SJSA1 (cell line): Measurements from ENCODE around the gene UBC. TPM values are rescaled to one million over a fixed set of nuclear protein-coding genes. Genes with fewer than 3 reads are reported as not detected.

Experiments used
- DNase-seq, 2 experiments: peaks; one replicate each; pipeline ENCODE4 v3.0.0-alpha.2; 2015 to 2020; ENCODE audit warnings: low spot score in 2 of 2, low read depth in 1 of 2
- H3K27ac ChIP-seq: fragments of 250-450 bp; sonication (Bioruptor Pico); 2 replicates; pipeline ENCODE4 v1.5.1; 2020; ENCODE audit warnings: mild to moderate bottlenecking, moderate library complexity
- H3K27me3 ChIP-seq: fragments of 250-450 bp; sonication (Bioruptor Pico); replicated peaks from 2 replicates; pipeline ENCODE4 v1.5.1; 2020; ENCODE audit warnings: mild to moderate bottlenecking, moderate library complexity
- H3K36me3 ChIP-seq: fragments of 250-450 bp; sonication (Bioruptor Pico); 2 replicates; pipeline ENCODE4 v1.5.1; 2020; ENCODE audit warnings: mild to moderate bottlenecking
- H3K4me1 ChIP-seq: fragments of 250-450 bp; sonication (Bioruptor Pico); replicated peaks from 2 replicates; pipeline ENCODE4 v1.6.1; 2021; ENCODE audit warnings: mild to moderate bottlenecking
- H3K4me3 ChIP-seq: fragments of 250-450 bp; sonication (Bioruptor Pico); 2 replicates; pipeline ENCODE4 v1.5.1; 2020; ENCODE audit warnings: mild to moderate bottlenecking
- H3K9me3 ChIP-seq: fragments of 250-450 bp; sonication (Bioruptor Pico); replicated peaks from 2 replicates; pipeline ENCODE4 v1.5.1; 2020; ENCODE audit warnings: mild to moderate bottlenecking
- total RNA-seq: library from RNA; depleted of rRNA; stranded (reverse); fragments of >200 nt; shearing (Covaris generic); gene quantifications from 2 replicates; pipeline ENCODE4 v1.2.3, GENCODE V29; 2014

Gene UBC
- total RNA-seq, 1 experiment from 2014 or later = 1,026 TPM

- H3K27me3 ChIP-seq = no peaks in the 10 kb centered on the region
- H3K27ac ChIP-seq = no peak overlapping the region
- H3K9me3 ChIP-seq = no peaks in the 10 kb centered on the region
- H3K36me3 ChIP-seq = no peaks in the 10 kb centered on the region
- no peak for DNase-seq
- no peak overlapping the region for H3K4me3 ChIP-seq
- H3K4me1 ChIP-seq = no peaks in the 10 kb centered on the region
These were observed 38.7 kb downstream of the UBC start for GRCh38 chr12:124875803-124876132.

- no peaks in the 10 kb centered on the region for H3K36me3 ChIP-seq
- no peaks in the 10 kb centered on the region for H3K9me3 ChIP-seq
- H3K27ac ChIP-seq = no peak overlapping the region
- H3K4me1 ChIP-seq = no peaks in the 10 kb centered on the region
- no peak overlapping the region for H3K4me3 ChIP-seq
- DNase-seq = no peak
- no peaks in the 10 kb centered on the region for H3K27me3 ChIP-seq
These were observed 39.3 kb downstream of the UBC start for GRCh38 chr12:124874988-124875802.

GRCh38 chr12:124874188-124874587 lies 40.3 kb downstream of the UBC start:
- no peak for DNase-seq
- Histone ChIP-seq H3K9me3 (no peaks in the 10 kb centered on the region), H3K4me1 (no peaks in the 10 kb centered on the region), H3K36me3 (no peaks in the 10 kb centered on the region), H3K27ac (no peak overlapping the region), H3K27me3 (no peaks in the 10 kb centered on the region), H3K4me3 (no peak overlapping the region)

- no peaks in the 10 kb centered on the region for H3K27me3 ChIP-seq
- no peaks in the 10 kb centered on the region for H3K36me3 ChIP-seq
- no peak for DNase-seq
- H3K27ac ChIP-seq = no peak overlapping the region
- H3K4me3 ChIP-seq = no peak overlapping the region
- H3K4me1 ChIP-seq = peaks cover 4% of the 10 kb centered on the region
- H3K9me3 ChIP-seq = no peaks in the 10 kb centered on the region
These were observed 42.3 kb downstream of the UBC start for GRCh38 chr12:124872068-124872719.

GRCh38 chr12:124871297-124871696 lies 43.2 kb downstream of the UBC start:
- no peaks in the 10 kb centered on the region for H3K36me3 ChIP-seq
- no peaks in the 10 kb centered on the region for H3K27me3 ChIP-seq
- peaks cover 5% of the 10 kb centered on the region for H3K4me1 ChIP-seq
- H3K4me3 ChIP-seq = no peak overlapping the region
- DNase-seq = no peak
- no peak overlapping the region for H3K27ac ChIP-seq
- H3K9me3 ChIP-seq = no peaks in the 10 kb centered on the region

- H3K4me1 ChIP-seq = peaks cover 5% of the 10 kb centered on the region
- no peaks in the 10 kb centered on the region for H3K36me3 ChIP-seq
- DNase-seq = no peak
- no peak overlapping the region for H3K27ac ChIP-seq
- H3K9me3 ChIP-seq = no peaks in the 10 kb centered on the region
- H3K27me3 ChIP-seq = no peaks in the 10 kb centered on the region
- H3K4me3 ChIP-seq = no peak overlapping the region
These were observed 43.9 kb downstream of the UBC start for GRCh38 chr12:124870515-124870914.

GRCh38 chr12:124869059-124869665 lies 45.3 kb downstream of the UBC start:
- no peak for DNase-seq
- Histone ChIP-seq H3K27ac (no peak overlapping the region), H3K4me1 (peaks cover 9% of the 10 kb centered on the region), H3K27me3 (no peaks in the 10 kb centered on the region), H3K4me3 (no peak overlapping the region), H3K9me3 (no peaks in the 10 kb centered on the region), H3K36me3 (no peaks in the 10 kb centered on the region)

- no peak for DNase-seq
- Histone ChIP-seq H3K36me3 (no peaks in the 10 kb centered on the region), H3K9me3 (no peaks in the 10 kb centered on the region; the same call in 1 of the 2 replicates), H3K27ac (no peak overlapping the region), H3K4me1 (peaks cover 14% of the 10 kb centered on the region), H3K4me3 (no peak overlapping the region), H3K27me3 (no peaks in the 10 kb centered on the region)
These were observed 46.0 kb downstream of the UBC start for GRCh38 chr12:124868252-124869058.

- no peaks in the 10 kb centered on the region for H3K36me3 ChIP-seq
- DNase-seq = peak in 1 of 2 experiments; percentile 26
These were observed 47.0 kb downstream of the UBC start for GRCh38 chr12:124867401-124867930.

GRCh38 chr12:124866883-124867400 lies 47.5 kb downstream of the UBC start:
- no peak overlapping the region for H3K27ac ChIP-seq
- DNase-seq = no peak
- H3K36me3 ChIP-seq = no peaks in the 10 kb centered on the region
- H3K4me3 ChIP-seq = no peak overlapping the region
- peaks cover 28% of the 10 kb centered on the region for H3K4me1 ChIP-seq
- H3K9me3 ChIP-seq = no peaks in the 10 kb centered on the region; the same call in 1 of the 2 replicates
- H3K27me3 ChIP-seq = no peaks in the 10 kb centered on the region

More at GRCh38 chr12:124867401-124867930, 47.0 kb downstream of the UBC start:
- Histone ChIP-seq H3K4me1 (peaks cover 24% of the 10 kb centered on the region), H3K27ac (no peak overlapping the region; the same call in 1 of the 2 replicates), H3K27me3 (no peaks in the 10 kb centered on the region), H3K4me3 (no peak overlapping the region), H3K9me3 (no peaks in the 10 kb centered on the region; the same call in 1 of the 2 replicates)

GRCh38 chr12:124866195-124866882 lies 48.1 kb downstream of the UBC start:
- H3K4me1 ChIP-seq = peaks cover 28% of the 10 kb centered on the region

GRCh38 chr12:124865728-124866127 lies 48.7 kb downstream of the UBC start:
- Histone ChIP-seq H3K27ac (no peak overlapping the region), H3K4me3 (no peak overlapping the region), H3K9me3 (no peaks in the 10 kb centered on the region; the same call in 1 of the 2 replicates), H3K36me3 (no peaks in the 10 kb centered on the region), H3K27me3 (no peaks in the 10 kb centered on the region), H3K4me1 (peaks cover 28% of the 10 kb centered on the region)
- DNase-seq = no peak

More at GRCh38 chr12:124866195-124866882, 48.1 kb downstream of the UBC start:
- no peak overlapping the region for H3K27ac ChIP-seq
- no peaks in the 10 kb centered on the region; the same call in 1 of the 2 replicates for H3K9me3 ChIP-seq
- no peaks in the 10 kb centered on the region for H3K27me3 ChIP-seq
- H3K4me3 ChIP-seq = no peak overlapping the region
- no peak for DNase-seq
- H3K36me3 ChIP-seq = no peaks in the 10 kb centered on the region
